ENCODE results near the gene CCT6B.

- TF ChIP-seq CTCF (IDR thresholded peaks at IDR 0.05; ENCODE audit: insufficient read depth, low read length, poor library complexity, severe bottlenecking) (no peak), EZH2phosphoT487 (conservative IDR thresholded peaks at IDR 0.05; ENCODE audit: low read length) (no peak)
These were observed 13.8 kb upstream of the CCT6B start for GRCh38 chr17:34974794-34975785.

All from SU-DHL-6 (cell line).